HepG2 (cell line): ENCODE measurements around the gene DOCK11. TPM values are rescaled to one million over a fixed set of nuclear protein-coding genes. Genes with fewer than 3 reads are reported as not detected.

Experiments used
- ARHGAP35 ChIP-seq: sonication (generic); formaldehyde crosslinking; IDR thresholded peaks from 2 replicates; pipeline ENCODE4 v1.9.0; 2022; ENCODE audit warnings: mild to moderate bottlenecking, inconsistent platforms, moderate library complexity, missing genetic modification reagents, borderline replicate concordance
- ARNT ChIP-seq: fragments of 450-650 bp; IDR thresholded peaks from 2 replicates; pipeline ENCODE4 v1.6.1; 2017
- FOSL2 ChIP-seq: sonication (generic); formaldehyde crosslinking; IDR thresholded peaks from 2 replicates; pipeline ENCODE4 v1.4.0; 2020; ENCODE audit warnings: missing genetic modification reagents
- FOXP1 ChIP-seq, 2 experiments: fragments of 450-650 bp in 1 of 2; IDR thresholded peaks; 2 replicates each; pipeline ENCODE4 v1.6.1; 2017 to 2018; ENCODE audit warnings: antibody characterized with exemption in 1 of 2
- HMG20B ChIP-seq: conservative IDR thresholded peaks from 2 replicates; pipeline ENCODE4 v1.6.1; 2016; ENCODE audit warnings: missing genetic modification reagents, missing compliant biosample characterization
- HNF1B ChIP-seq: sonication (generic); formaldehyde crosslinking; IDR thresholded peaks from 2 replicates; pipeline ENCODE4 v1.5.1; 2020; ENCODE audit warnings: mild to moderate bottlenecking, moderate library complexity, missing genetic modification reagents
- NFE2L2 ChIP-seq: fragments of 150-350 bp; IDR thresholded peaks from 2 replicates; pipeline ENCODE4 v1.6.1; 2014; ENCODE audit warnings: low read length
- NR1H2 ChIP-seq: sonication (generic); formaldehyde crosslinking; IDR thresholded peaks from 2 replicates; pipeline ENCODE4 v1.8.1; 2022; ENCODE audit warnings: low read depth, missing genetic modification reagents, borderline replicate concordance
- RAD51 ChIP-seq: fragments of 450-650 bp; IDR thresholded peaks from 2 replicates; pipeline ENCODE4 v1.6.1; 2016; ENCODE audit warnings: borderline replicate concordance
- RBM22 ChIP-seq: fragments of 200-400 bp; formaldehyde crosslinking; optimal IDR thresholded peaks from 2 replicates; pipeline ENCODE3; 2017; ENCODE audit warnings: mild to moderate bottlenecking, low read length, moderate library complexity
- TBX3 ChIP-seq: fragments of 450-650 bp; IDR thresholded peaks from 2 replicates; pipeline ENCODE4 v1.6.1; 2017; ENCODE audit warnings: antibody characterized with exemption, mild to moderate bottlenecking, inconsistent platforms, borderline replicate concordance
- ZNF101 ChIP-seq: sonication (generic); formaldehyde crosslinking; IDR thresholded peaks from 2 replicates; pipeline ENCODE4 v1.4.0; 2020; ENCODE audit warnings: mild to moderate bottlenecking, low read depth, missing genetic modification reagents, borderline replicate concordance
- ZNF253 ChIP-seq: sonication (generic); formaldehyde crosslinking; IDR thresholded peaks from 2 replicates; pipeline ENCODE4 v1.8.0; 2022; ENCODE audit warnings: mild to moderate bottlenecking, missing genetic modification reagents, borderline replicate concordance
- ZNF362 ChIP-seq: sonication (generic); formaldehyde crosslinking; IDR thresholded peaks from 2 replicates; pipeline ENCODE4 v1.4.0; 2020; ENCODE audit warnings: missing genetic modification reagents, mild to moderate bottlenecking, borderline replicate concordance
- ZNF546 ChIP-seq: sonication (generic); formaldehyde crosslinking; conservative IDR thresholded peaks from 2 replicates; pipeline ENCODE4 v1.8.1; 2023; ENCODE audit warnings: mild to moderate bottlenecking, missing genetic modification reagents
- ZNF614 ChIP-seq: IDR thresholded peaks from 2 replicates; pipeline ENCODE4 v1.6.1; 2018; ENCODE audit warnings: missing biosample characterization, missing genetic modification reagents, inconsistent platforms, borderline replicate concordance
- ZNF776 ChIP-seq: sonication (generic); formaldehyde crosslinking; IDR thresholded peaks from 2 replicates; pipeline ENCODE4 v1.4.0; 2020; ENCODE audit warnings: mild to moderate bottlenecking, missing genetic modification reagents
- ZNF839 ChIP-seq: sonication (generic); formaldehyde crosslinking; IDR thresholded peaks from 2 replicates; pipeline ENCODE4 v1.4.0; 2020; ENCODE audit warnings: missing genetic modification reagents, mild to moderate bottlenecking, borderline replicate concordance
- ZSCAN12 ChIP-seq: sonication (generic); formaldehyde crosslinking; IDR thresholded peaks from 2 replicates; pipeline ENCODE4 v1.9.0; 2021; ENCODE audit warnings: mild to moderate bottlenecking, missing genetic modification reagents
- polyA plus RNA-seq, 8 experiments: library from polyadenylated mRNA; depleted of rRNA in 3 of 8; stranded (reverse) in 7 of 8; unstranded in 1 of 8; fragments of >200 nt; fragmentation: Illumina TruSeq in 4 of 8; extraction: Trizol in 4 of 8; gene quantifications; 2 replicates each; pipeline versions ENCODE4 v1.2.1 to v1.2.3, GENCODE V29; 2011 to 2016; ENCODE audit warnings: low read depth in 4 of 8, missing spikeins in 1 of 8, mixed read lengths in 1 of 8; ENCODE audit not compliant: insufficient read depth in 1 of 8
- total RNA-seq, 5 experiments: library from RNA; depleted of rRNA; stranded (reverse); fragments of >200 nt; fragmentation: Illumina TruSeq; extraction: Trizol; gene quantifications; 2 replicates each; pipeline ENCODE4 v1.2.3, GENCODE V29; 2016; ENCODE audit warnings: low read depth in 1 of 5
- TF ChIP-seq, protein P1 (sequence below): sonication (generic); formaldehyde crosslinking; IDR thresholded peaks from 2 replicates; pipeline ENCODE4 v1.5.0; 2020; ENCODE audit warnings: mild to moderate bottlenecking, missing genetic modification reagents
- TF ChIP-seq, protein P2 (sequence below): sonication (generic); formaldehyde crosslinking; IDR thresholded peaks from 2 replicates; pipeline ENCODE4 v1.5.0; 2020; ENCODE audit warnings: missing genetic modification reagents
- TF ChIP-seq, protein P3 (sequence below): sonication (generic); formaldehyde crosslinking; IDR thresholded peaks from 2 replicates; pipeline ENCODE4 v1.5.0; 2020; ENCODE audit warnings: mild to moderate bottlenecking, missing genetic modification reagents, moderate library complexity

DOCK11 gene
- total and polyA plus RNA-seq, 2 of the 13 experiments (the other 11 are each of a cell fraction or from before 2014, with no cell fraction given) = 0.02 to 0.12 TPM

DNA sequence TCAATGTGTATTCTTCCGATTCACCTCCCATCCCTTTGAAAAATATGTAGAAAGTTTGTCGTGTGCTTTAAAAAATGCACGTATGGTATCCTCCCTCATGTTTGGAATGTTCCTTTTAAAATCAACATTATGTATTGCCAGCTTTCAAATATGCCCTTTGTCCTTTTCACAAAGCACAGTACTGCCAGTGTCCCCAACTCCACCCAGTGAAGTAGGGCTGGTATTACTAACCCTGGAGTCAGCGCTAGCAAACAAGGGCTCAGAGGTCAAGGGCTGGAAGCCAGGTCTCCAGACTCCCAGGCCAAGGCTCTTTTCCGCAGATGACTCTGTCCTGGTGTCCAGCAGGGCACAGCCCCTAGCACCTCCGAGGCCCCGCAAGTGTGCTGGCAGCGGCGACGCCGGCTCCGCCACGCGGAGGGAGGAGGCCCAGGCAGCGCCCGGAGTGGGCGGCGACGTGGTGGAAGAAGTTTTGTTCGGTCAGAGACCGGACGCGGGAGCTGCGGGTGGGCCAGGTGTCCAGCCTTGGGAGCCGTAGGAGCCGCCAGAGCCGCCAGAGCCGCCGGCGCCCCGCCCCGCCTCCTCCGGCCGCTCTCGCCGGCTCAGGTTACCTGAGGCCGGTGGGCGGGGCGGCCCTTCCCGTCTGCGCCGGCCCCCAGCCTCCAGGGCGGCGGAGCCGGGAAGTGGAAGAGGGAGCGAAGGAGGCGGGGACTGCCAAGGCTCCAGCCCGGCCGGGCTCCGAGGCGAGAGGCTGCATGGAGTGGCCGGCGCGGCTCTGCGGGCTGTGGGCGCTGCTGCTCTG, 231.5 kb downstream of the DOCK11 start, which contains the start of gene IL13RA1 (continued):
- TF ChIP-seq NR1H2 (CRISPR knock-in tag) (no peak), ARHGAP35 (CRISPR knock-in tag) (no peak), HMG20B (CRISPR knock-in tag) (no peak), NFE2L2 (no peak), RBM22 (no peak), RAD51 (no peak), ARNT (no peak), ZNF776 (no peak), FOXP1 (IDR thresholded peaks at IDR 0.05) (no peak), FOXP1 (CRISPR knock-in tag; IDR thresholded peaks at IDR 0.05) (peak; percentile 43; the same call in 1 of the 2 replicates), ZNF839 (CRISPR knock-in tag) (no peak), ZNF101 (CRISPR knock-in tag) (no peak), FOSL2 (CRISPR knock-in tag) (peak; percentile 62), ZNF362 (CRISPR knock-in tag) (peak; percentile 36; the same call in 1 of the 2 replicates), ZNF546 (no peak), ZSCAN12 (CRISPR knock-in tag) (no peak), ZNF253 (CRISPR knock-in tag) (no peak), HNF1B (CRISPR knock-in tag) (peak; percentile 41; the same call in 1 of the 2 replicates), TBX3 (peak; percentile 14; the same call in 1 of the 2 replicates), ZNF614 (no peak; the same call in 1 of the 2 replicates)
- TF ChIP-seq, protein P1, sequence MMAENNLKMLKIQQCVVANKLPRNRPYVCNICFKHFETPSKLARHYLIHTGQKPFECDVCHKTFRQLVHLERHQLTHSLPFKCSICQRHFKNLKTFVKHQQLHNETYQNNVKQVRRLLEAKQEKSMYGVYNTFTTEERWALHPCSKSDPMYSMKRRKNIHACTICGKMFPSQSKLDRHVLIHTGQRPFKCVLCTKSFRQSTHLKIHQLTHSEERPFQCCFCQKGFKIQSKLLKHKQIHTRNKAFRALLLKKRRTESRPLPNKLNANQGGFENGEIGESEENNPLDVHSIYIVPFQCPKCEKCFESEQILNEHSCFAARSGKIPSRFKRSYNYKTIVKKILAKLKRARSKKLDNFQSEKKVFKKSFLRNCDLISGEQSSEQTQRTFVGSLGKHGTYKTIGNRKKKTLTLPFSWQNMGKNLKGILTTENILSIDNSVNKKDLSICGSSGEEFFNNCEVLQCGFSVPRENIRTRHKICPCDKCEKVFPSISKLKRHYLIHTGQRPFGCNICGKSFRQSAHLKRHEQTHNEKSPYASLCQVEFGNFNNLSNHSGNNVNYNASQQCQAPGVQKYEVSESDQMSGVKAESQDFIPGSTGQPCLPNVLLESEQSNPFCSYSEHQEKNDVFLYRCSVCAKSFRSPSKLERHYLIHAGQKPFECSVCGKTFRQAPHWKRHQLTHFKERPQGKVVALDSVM = peak; percentile 35; the same call in 1 of the 2 replicates
- TF ChIP-seq, protein P2, sequence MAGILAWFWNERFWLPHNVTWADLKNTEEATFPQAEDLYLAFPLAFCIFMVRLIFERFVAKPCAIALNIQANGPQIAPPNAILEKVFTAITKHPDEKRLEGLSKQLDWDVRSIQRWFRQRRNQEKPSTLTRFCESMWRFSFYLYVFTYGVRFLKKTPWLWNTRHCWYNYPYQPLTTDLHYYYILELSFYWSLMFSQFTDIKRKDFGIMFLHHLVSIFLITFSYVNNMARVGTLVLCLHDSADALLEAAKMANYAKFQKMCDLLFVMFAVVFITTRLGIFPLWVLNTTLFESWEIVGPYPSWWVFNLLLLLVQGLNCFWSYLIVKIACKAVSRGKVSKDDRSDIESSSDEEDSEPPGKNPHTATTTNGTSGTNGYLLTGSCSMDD = no peak
- TF ChIP-seq, protein P3, sequence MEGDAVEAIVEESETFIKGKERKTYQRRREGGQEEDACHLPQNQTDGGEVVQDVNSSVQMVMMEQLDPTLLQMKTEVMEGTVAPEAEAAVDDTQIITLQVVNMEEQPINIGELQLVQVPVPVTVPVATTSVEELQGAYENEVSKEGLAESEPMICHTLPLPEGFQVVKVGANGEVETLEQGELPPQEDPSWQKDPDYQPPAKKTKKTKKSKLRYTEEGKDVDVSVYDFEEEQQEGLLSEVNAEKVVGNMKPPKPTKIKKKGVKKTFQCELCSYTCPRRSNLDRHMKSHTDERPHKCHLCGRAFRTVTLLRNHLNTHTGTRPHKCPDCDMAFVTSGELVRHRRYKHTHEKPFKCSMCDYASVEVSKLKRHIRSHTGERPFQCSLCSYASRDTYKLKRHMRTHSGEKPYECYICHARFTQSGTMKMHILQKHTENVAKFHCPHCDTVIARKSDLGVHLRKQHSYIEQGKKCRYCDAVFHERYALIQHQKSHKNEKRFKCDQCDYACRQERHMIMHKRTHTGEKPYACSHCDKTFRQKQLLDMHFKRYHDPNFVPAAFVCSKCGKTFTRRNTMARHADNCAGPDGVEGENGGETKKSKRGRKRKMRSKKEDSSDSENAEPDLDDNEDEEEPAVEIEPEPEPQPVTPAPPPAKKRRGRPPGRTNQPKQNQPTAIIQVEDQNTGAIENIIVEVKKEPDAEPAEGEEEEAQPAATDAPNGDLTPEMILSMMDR = peak; percentile 14; the same call in 1 of the 2 replicates
